GM18507 (cell line): ENCODE measurements around the gene CST7.
A peak's percentile ranks its signal among the peaks of the same experiment; 100 is the strongest.

Source experiments
- DNase-seq: peaks from one replicate; pipeline ENCODE4 v3.0.0; 2011; ENCODE audit warnings: low read depth; ENCODE audit not compliant: insufficient read length; ENCODE audit errors: extremely low spot score
- FAIRE-seq: peaks from 2 replicates; lab custom pipeline; 2011; peaks lifted over from hg19 to GRCh38; lab: Jason Lieb, UNC

Gene CST7

GRCh38 chr20:24961384-24962181, 12.5 kb downstream of the CST7 start:
- FAIRE-seq, result no peak
- no peak for DNase-seq

GRCh38 chr20:24962182-24962492, 13.1 kb downstream of the CST7 start:
- DNase-seq (no peak), FAIRE-seq (no peak)

- no peak for FAIRE-seq
- no peak for DNase-seq
Measured at GRCh38 chr20:24962510-24962909, 13.4 kb downstream of the CST7 start.

GRCh38 chr20:24963672-24964505, 14.8 kb downstream of the CST7 start:
- DNase-seq, result no peak
- no peak for FAIRE-seq

- FAIRE-seq, result no peak
- DNase-seq, result no peak
Measured at GRCh38 chr20:24964506-24964840, 15.4 kb downstream of the CST7 start.

GRCh38 chr20:24965065-24965919, 16.2 kb downstream of the CST7 start:
- FAIRE-seq, result no peak
- no peak for DNase-seq

- DNase-seq (no peak), FAIRE-seq (no peak)
Measured at GRCh38 chr20:24966317-24967012, 17.4 kb downstream of the CST7 start.

- DNase-seq, result no peak
Measured at GRCh38 chr20:24968278-24968800, 19.3 kb downstream of the CST7 start.

GRCh38 chr20:24969186-24970029, 20.3 kb downstream of the CST7 start:
- no peak for DNase-seq
- no peak for FAIRE-seq

More at GRCh38 chr20:24968278-24968800, 19.3 kb downstream of the CST7 start:
- FAIRE-seq, result no peak

- FAIRE-seq, result peak; percentile 61
- DNase-seq, result no peak
Measured at GRCh38 chr20:24970030-24970553, 21.0 kb downstream of the CST7 start.

GRCh38 chr20:24970754-24971153, 21.7 kb downstream of the CST7 start:
- DNase-seq (no peak), FAIRE-seq (no peak)

- DNase-seq (no peak), FAIRE-seq (no peak)
Measured at GRCh38 chr20:24971376-24972101, 22.5 kb downstream of the CST7 start.

- DNase-seq (no peak), FAIRE-seq (no peak)
Measured at GRCh38 chr20:24972341-24972740, 23.3 kb downstream of the CST7 start.

GRCh38 chr20:24977336-24977735, 28.3 kb downstream of the CST7 start:
- no peak for FAIRE-seq
- DNase-seq, result no peak

GRCh38 chr20:24977797-24978196, 28.7 kb downstream of the CST7 start:
- DNase-seq (no peak), FAIRE-seq (no peak)

GRCh38 chr20:24978513-24978912, 29.4 kb downstream of the CST7 start:
- FAIRE-seq, result no peak
- no peak for DNase-seq

GRCh38 chr20:24979036-24979960, 30.2 kb downstream of the CST7 start:
- DNase-seq, result no peak

More at GRCh38 chr20:24979036-24979960, 30.2 kb downstream of the CST7 start:
- FAIRE-seq, result no peak
